Activated CD4-positive, alpha-beta memory T cell treated with anti-CD3 and anti-CD28 coated beads, Interleukin-2, amount 10 ng/mL, durations not matched to agents 7 days and 5 days (primary cell): Measurements from ENCODE around the gene KCTD8. TPM values are rescaled to one million over a fixed set of nuclear protein-coding genes. Genes with fewer than 3 reads are reported as not detected.
"Not testable (repeated sequence)": the region's sequence is repeated elsewhere in the genome, so short reads cannot be mapped to it uniquely, and the experiment has no call there.

Source experiments
- CTCF ChIA-PET: fragments of 350-600 bp; sonication (Branson Sonifier 250); formaldehyde crosslinking; loops from one replicate; lab custom pipeline; 2021; ENCODE audit warnings: antibody characterized with exemption, inconsistent platforms; lab: Charles Lee
- POLR2A ChIA-PET: fragments of 350-600 bp; sonication (Branson Sonifier 250); formaldehyde crosslinking; loops from one replicate; lab custom pipeline; 2021; ENCODE audit warnings: antibody characterized with exemption; lab: Charles Lee
- DNase-seq: peaks from one replicate; pipeline ENCODE4 v3.0.0-alpha.2; 2020
- H3K27ac Mint-ChIP-seq: one replicate; pipeline ENCODE4 v1.8.0; 2021; ENCODE audit warnings: mild to moderate bottlenecking, mixed read lengths
- H3K27me3 Mint-ChIP-seq: one replicate; pipeline ENCODE4 v1.8.0; 2021; ENCODE audit warnings: mixed read lengths
- H3K36me3 Mint-ChIP-seq: one replicate; pipeline ENCODE4 v1.8.0; 2021; ENCODE audit warnings: low read depth, mixed read lengths
- H3K4me1 Mint-ChIP-seq: one replicate; pipeline ENCODE4 v1.8.0; 2021; ENCODE audit warnings: mixed read lengths
- H3K4me3 Mint-ChIP-seq: one replicate; pipeline ENCODE4 v1.8.0; 2021; ENCODE audit warnings: mild to moderate bottlenecking, mixed read lengths
- H3K9me3 Mint-ChIP-seq: one replicate; pipeline ENCODE4 v1.8.0; 2021; ENCODE audit warnings: mixed read lengths
- total RNA-seq, 2 experiments: library from RNA; stranded (reverse); gene quantifications; one replicate each; pipeline ENCODE4 v1.2.3, GENCODE V29; 2021

The KCTD8 gene
- total RNA-seq, 2 experiments from 2014 or later = not detected

- Mint-ChIP-seq H3K4me3 (no peak overlapping the region), H3K27ac (no peak overlapping the region), H3K36me3 (no peaks in the 10 kb centered on the region), H3K27me3 (no peaks in the 10 kb centered on the region), H3K9me3 (peaks cover 2% of the 10 kb centered on the region), H3K4me1 (no peaks in the 10 kb centered on the region)
- DNase-seq = no peak
- ChIA-PET POLR2A (no interaction called here), CTCF (no interaction called here)
Measured at GRCh38 chr4:44186096-44186849, 262.3 kb downstream of the KCTD8 start.

- H3K27me3 Mint-ChIP-seq, H3K4me1 Mint-ChIP-seq, POLR2A ChIA-PET, H3K4me3 Mint-ChIP-seq, H3K9me3 Mint-ChIP-seq, CTCF ChIA-PET, H3K27ac Mint-ChIP-seq, DNase-seq, H3K36me3 Mint-ChIP-seq: not testable (repeated sequence)
Measured at GRCh38 chr4:44181491-44182349, 266.9 kb downstream of the KCTD8 start.

- H3K4me3 Mint-ChIP-seq, H3K27ac Mint-ChIP-seq, POLR2A ChIA-PET, H3K36me3 Mint-ChIP-seq, DNase-seq, H3K9me3 Mint-ChIP-seq, CTCF ChIA-PET, H3K4me1 Mint-ChIP-seq, H3K27me3 Mint-ChIP-seq: not testable (repeated sequence)
Measured at GRCh38 chr4:44167766-44168165, 280.8 kb downstream of the KCTD8 start.

GRCh38 chr4:44165938-44166337, 282.7 kb downstream of the KCTD8 start:
- H3K27me3 Mint-ChIP-seq = no peaks in the 10 kb centered on the region
- H3K9me3 Mint-ChIP-seq = peaks cover 4% of the 10 kb centered on the region
- CTCF ChIA-PET = no interaction called here
- H3K4me1 Mint-ChIP-seq = no peaks in the 10 kb centered on the region
- H3K36me3 Mint-ChIP-seq = no peaks in the 10 kb centered on the region
- no peak overlapping the region for H3K27ac Mint-ChIP-seq
- POLR2A ChIA-PET = no interaction called here
- no peak for DNase-seq
- no peak overlapping the region for H3K4me3 Mint-ChIP-seq

GRCh38 chr4:44162538-44163270, 285.9 kb downstream of the KCTD8 start:
- no peak overlapping the region for H3K27ac Mint-ChIP-seq
- no peak for DNase-seq
- H3K4me3 Mint-ChIP-seq = no peak overlapping the region
- H3K27me3 Mint-ChIP-seq = no peaks in the 10 kb centered on the region
- ChIA-PET CTCF (no interaction called here), POLR2A (no interaction called here)
- no peaks in the 10 kb centered on the region for H3K4me1 Mint-ChIP-seq
- no peaks in the 10 kb centered on the region for H3K36me3 Mint-ChIP-seq
- H3K9me3 Mint-ChIP-seq = no peaks in the 10 kb centered on the region

GRCh38 chr4:44161756-44162155, 286.9 kb downstream of the KCTD8 start:
- ChIA-PET POLR2A (no interaction called here), CTCF (no interaction called here)
- no peak for DNase-seq
- Mint-ChIP-seq H3K27ac (no peak overlapping the region), H3K9me3 (no peaks in the 10 kb centered on the region), H3K27me3 (no peaks in the 10 kb centered on the region), H3K4me1 (no peaks in the 10 kb centered on the region), H3K36me3 (no peaks in the 10 kb centered on the region), H3K4me3 (no peak overlapping the region)

- H3K27ac Mint-ChIP-seq = no peak overlapping the region
- DNase-seq = no peak
- no peaks in the 10 kb centered on the region for H3K27me3 Mint-ChIP-seq
- ChIA-PET POLR2A (no interaction called here), CTCF (no interaction called here)
- H3K4me1 Mint-ChIP-seq = no peaks in the 10 kb centered on the region
- no peaks in the 10 kb centered on the region for H3K9me3 Mint-ChIP-seq
- no peaks in the 10 kb centered on the region for H3K36me3 Mint-ChIP-seq
- H3K4me3 Mint-ChIP-seq = no peak overlapping the region
Measured at GRCh38 chr4:44160776-44161367, 287.7 kb downstream of the KCTD8 start.

GRCh38 chr4:44159991-44160390, 288.6 kb downstream of the KCTD8 start:
- no peaks in the 10 kb centered on the region for H3K9me3 Mint-ChIP-seq
- H3K4me1 Mint-ChIP-seq = no peaks in the 10 kb centered on the region
- H3K27ac Mint-ChIP-seq = no peak overlapping the region
- no peak overlapping the region for H3K4me3 Mint-ChIP-seq
- H3K27me3 Mint-ChIP-seq = no peaks in the 10 kb centered on the region
- no peak for DNase-seq
- CTCF ChIA-PET = no interaction called here
- H3K36me3 Mint-ChIP-seq = no peaks in the 10 kb centered on the region
- POLR2A ChIA-PET = no interaction called here

- Mint-ChIP-seq H3K27me3 (no peaks in the 10 kb centered on the region), H3K27ac (no peak overlapping the region), H3K4me3 (no peak overlapping the region), H3K36me3 (no peaks in the 10 kb centered on the region), H3K4me1 (no peaks in the 10 kb centered on the region), H3K9me3 (no peaks in the 10 kb centered on the region)
- CTCF ChIA-PET = no interaction called here
- no peak for DNase-seq
- POLR2A ChIA-PET = no interaction called here
Measured at GRCh38 chr4:44157611-44158277, 290.9 kb downstream of the KCTD8 start.

- DNase-seq = no peak
- Mint-ChIP-seq H3K4me3 (no peak overlapping the region), H3K36me3 (no peaks in the 10 kb centered on the region), H3K4me1 (no peaks in the 10 kb centered on the region), H3K9me3 (peaks cover 5% of the 10 kb centered on the region), H3K27ac (no peak overlapping the region), H3K27me3 (no peaks in the 10 kb centered on the region)
- ChIA-PET CTCF (no interaction called here), POLR2A (no interaction called here)
Measured at GRCh38 chr4:44150091-44150576, 298.5 kb downstream of the KCTD8 start.

GRCh38 chr4:44149282-44149681, 299.3 kb downstream of the KCTD8 start:
- Mint-ChIP-seq H3K4me3 (no peak overlapping the region), H3K36me3 (no peaks in the 10 kb centered on the region), H3K27ac (no peak overlapping the region), H3K27me3 (no peaks in the 10 kb centered on the region), H3K9me3 (peaks cover 5% of the 10 kb centered on the region), H3K4me1 (no peaks in the 10 kb centered on the region)
- ChIA-PET CTCF (no interaction called here), POLR2A (no interaction called here)
- DNase-seq = no peak

- H3K4me1 Mint-ChIP-seq = no peaks in the 10 kb centered on the region
- peaks cover 5% of the 10 kb centered on the region for H3K9me3 Mint-ChIP-seq
Measured at GRCh38 chr4:44147571-44148075, 301.0 kb downstream of the KCTD8 start.

More at GRCh38 chr4:44147571-44148075, 301.0 kb downstream of the KCTD8 start:
- H3K36me3 Mint-ChIP-seq = no peaks in the 10 kb centered on the region
- no peak for DNase-seq
- H3K4me3 Mint-ChIP-seq = no peak overlapping the region
- CTCF ChIA-PET = no interaction called here
- H3K27me3 Mint-ChIP-seq = no peaks in the 10 kb centered on the region
- no peak overlapping the region for H3K27ac Mint-ChIP-seq
- POLR2A ChIA-PET = no interaction called here
